ENCODE results near the gene GATA5. TPM values are rescaled to one million over a fixed set of nuclear protein-coding genes. Genes with fewer than 3 reads are reported as not detected.
"Not testable (repeated sequence)": the region's sequence is repeated elsewhere in the genome, so short reads cannot be mapped to it uniquely, and the experiment has no call there.

GATA5 gene
- total RNA-seq, 1 experiment from 2014 or later = 0.52 TPM

DNA sequence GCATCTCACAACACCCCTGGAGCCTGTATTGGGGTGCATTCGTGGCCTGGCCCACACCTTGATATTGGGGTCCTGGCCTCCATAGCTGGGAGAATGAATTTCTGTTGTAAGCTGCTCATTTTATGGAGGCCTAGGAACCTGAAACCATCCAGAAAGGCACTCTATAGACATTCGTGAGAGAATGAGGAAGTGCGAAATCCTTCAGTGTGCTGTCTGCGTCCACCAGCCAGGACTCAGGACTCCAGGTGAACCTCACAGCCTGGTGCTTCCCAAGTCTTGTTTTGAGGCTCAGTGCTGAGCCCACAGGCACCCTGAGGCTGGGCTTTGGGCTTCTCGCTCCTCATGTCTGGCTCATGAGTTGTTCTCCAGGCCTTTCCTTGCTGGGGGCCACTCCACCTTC lies 36.6 kb downstream of the GATA5 start:
- no peak for DNase-seq (ENCODE audit: extremely low read depth, low read depth)

DNA sequence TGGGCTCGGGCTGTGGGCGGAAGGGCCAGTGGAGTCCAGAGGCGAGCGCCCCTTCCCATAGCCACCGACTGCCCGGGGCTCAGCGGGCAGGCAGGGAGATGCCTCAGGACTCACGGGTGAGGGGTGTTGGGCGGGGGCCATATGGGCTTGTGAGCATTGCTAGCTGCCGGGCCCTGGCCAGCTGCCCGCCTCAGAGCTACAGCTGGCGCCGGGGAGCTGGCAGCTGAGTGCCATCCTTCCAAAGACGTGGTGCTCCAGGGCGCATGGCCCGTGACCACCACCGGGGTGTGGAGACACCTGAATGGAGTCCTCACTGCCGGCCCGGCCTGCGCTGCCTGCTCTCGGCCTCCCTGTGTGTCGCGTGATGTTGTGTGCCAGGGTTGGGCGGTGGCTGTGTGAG lies 37.9 kb downstream of the GATA5 start:
- DNase-seq (ENCODE audit: extremely low read depth, low read depth) = no peak

GRCh38 chr20:62437496-62437895 lies 38.3 kb downstream of the GATA5 start:
- no peak for DNase-seq (ENCODE audit: extremely low read depth, low read depth)

- no peak for DNase-seq (ENCODE audit: extremely low read depth, low read depth)
Observed at GRCh38 chr20:62436692-62437091, 39.1 kb downstream of the GATA5 start.

- no peak for DNase-seq (ENCODE audit: extremely low read depth, low read depth)
Observed at GRCh38 chr20:62433658-62434497, 41.9 kb downstream of the GATA5 start.

DNA sequence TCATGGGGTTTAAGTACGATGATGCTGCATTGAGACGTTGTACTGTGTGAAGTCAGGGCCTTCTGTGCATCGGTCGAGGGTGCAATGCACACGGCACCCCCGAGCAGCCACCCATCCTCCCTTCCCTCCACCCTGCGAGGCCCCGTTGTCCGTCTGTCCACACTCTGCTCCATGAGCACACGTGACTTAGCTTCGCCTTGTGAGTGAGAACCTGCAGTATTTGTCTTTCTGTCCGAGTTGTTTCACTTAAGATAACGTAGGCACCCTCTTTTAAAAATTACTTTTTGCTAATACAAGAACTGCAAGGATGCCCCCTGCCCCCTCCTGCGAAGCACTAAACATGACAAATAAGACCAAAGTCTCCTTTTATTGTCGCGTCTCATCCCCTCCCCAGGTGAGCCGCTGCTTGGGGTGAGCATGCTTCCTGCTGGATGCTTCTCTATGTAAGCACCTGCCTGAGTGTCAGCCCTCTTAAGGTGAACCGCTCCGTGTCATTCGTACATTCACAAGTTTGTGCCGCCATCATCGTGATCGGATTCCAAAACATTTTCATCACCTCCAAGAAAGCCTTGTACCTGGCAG lies 44.8 kb downstream of the GATA5 start:
- DNase-seq (ENCODE audit: extremely low read depth, low read depth) = no peak

GRCh38 chr20:62430311-62430853 lies 45.4 kb downstream of the GATA5 start:
- no peak for DNase-seq (ENCODE audit: extremely low read depth, low read depth)

DNA sequence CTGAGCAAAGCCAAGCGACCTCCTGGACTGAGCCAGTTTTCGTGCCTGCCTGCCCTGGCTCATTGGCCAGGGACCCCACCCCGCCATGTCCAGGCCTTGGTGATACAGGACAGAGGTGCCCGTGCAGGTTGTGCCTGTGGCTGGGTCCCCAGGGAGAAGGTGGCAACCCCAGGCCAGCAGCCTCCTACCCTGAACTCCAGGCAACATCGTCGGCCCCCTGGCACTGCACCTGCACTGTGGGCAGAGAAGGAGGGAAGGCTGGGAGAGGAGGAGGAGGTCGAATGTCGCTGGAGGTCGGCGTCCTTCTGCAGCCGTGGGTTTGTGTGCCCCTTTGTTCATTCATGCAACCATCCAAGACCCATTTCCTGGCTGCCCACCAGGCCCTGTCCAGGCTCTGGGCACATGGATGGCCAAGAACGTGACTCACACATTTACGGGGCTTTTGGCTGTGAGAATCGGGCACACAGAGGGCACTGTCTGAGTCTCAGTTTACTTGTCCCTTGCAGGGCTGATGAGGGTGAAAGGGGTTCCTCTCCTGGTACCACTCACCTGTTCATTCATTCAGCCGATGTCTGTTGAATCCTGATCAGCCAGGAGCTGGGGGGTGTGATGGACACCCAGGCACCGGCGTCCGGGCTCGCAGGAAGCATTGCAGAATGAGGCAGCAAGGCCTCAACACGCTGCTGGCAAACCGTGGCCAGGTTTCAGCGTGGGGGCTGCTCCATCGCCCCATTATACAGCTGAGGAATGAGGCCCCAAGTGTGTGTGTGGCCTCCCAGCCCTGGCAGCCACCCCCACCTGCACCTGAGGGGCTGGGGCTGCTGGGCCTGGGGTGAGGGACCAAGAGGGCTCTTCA lies 46.1 kb downstream of the GATA5 start:
- DNase-seq (ENCODE audit: extremely low read depth, low read depth) = no peak

GRCh38 chr20:62428396-62429295 lies 47.1 kb downstream of the GATA5 start:
- DNase-seq (ENCODE audit: extremely low read depth, low read depth) = no peak

- no peak for DNase-seq (ENCODE audit: extremely low read depth, low read depth)
Observed at GRCh38 chr20:62428002-62428372, 47.8 kb downstream of the GATA5 start.

GRCh38 chr20:62427172-62428001 lies 48.4 kb downstream of the GATA5 start, which contains the start of gene RBBP8NL:
RBBP8NL (minus strand) TSS chr20:62427539; CDS start chr20:62419647, 7,892 bp downstream.
- no peak for DNase-seq (ENCODE audit: extremely low read depth, low read depth)

- no peak for DNase-seq (ENCODE audit: extremely low read depth, low read depth)
Observed at GRCh38 chr20:62426699-62427131, 49.1 kb downstream of the GATA5 start.

DNA sequence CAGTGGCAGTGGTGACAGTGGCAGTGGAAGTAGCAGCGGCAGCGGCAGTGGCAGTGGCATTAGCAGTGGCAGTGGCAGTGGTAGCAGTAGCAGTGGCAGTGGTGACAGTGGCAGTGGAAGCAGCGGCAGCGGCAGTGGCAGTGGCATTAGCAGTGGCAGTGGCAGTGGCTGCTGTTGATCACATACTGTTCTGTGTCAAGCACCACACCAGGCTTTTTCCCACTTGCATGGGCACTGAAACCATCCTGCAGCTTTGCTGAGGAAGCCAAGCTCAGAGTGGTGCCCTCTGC lies 49.8 kb downstream of the GATA5 start:
- DNase-seq (ENCODE audit: extremely low read depth, low read depth) = not testable (repeated sequence)

DNA sequence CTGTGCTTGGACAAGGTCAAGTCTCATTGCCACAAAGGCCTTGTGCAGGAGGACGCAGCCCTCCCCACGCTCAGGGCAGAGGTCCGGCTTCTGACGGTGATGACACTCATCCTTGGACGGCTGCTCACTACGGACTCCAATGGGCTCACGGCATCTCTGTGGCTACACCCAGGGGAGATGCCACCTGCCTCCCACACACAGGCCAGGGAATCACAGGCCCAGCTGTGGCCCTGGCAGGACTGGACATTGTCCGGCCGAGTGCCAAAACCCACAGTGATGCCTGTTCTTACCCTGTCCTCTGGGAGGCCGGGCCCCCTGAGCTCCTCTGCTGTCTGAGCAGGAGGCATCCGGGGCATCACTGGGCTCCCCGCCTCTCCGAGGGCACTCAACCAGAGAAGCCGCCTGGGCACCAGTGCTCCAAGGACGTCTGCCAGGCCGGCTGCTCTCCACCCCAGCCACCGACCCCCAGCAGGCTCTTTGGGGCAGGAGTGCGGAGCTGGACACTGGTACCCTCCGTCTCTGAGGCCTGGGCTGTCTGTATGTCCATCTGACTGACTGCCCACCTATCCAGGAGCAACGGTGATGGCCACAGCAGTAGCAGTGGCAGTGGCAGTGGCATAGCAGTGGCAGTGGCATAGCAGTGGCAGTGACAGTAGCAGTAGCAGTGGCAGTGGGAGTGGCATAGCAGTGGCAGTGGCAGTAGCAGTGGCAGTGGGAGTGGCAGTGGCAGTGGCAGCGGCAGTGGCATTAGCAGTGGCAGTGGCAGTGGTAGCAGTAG lies 50.3 kb downstream of the GATA5 start:
- DNase-seq (ENCODE audit: extremely low read depth, low read depth) = no peak

DNA sequence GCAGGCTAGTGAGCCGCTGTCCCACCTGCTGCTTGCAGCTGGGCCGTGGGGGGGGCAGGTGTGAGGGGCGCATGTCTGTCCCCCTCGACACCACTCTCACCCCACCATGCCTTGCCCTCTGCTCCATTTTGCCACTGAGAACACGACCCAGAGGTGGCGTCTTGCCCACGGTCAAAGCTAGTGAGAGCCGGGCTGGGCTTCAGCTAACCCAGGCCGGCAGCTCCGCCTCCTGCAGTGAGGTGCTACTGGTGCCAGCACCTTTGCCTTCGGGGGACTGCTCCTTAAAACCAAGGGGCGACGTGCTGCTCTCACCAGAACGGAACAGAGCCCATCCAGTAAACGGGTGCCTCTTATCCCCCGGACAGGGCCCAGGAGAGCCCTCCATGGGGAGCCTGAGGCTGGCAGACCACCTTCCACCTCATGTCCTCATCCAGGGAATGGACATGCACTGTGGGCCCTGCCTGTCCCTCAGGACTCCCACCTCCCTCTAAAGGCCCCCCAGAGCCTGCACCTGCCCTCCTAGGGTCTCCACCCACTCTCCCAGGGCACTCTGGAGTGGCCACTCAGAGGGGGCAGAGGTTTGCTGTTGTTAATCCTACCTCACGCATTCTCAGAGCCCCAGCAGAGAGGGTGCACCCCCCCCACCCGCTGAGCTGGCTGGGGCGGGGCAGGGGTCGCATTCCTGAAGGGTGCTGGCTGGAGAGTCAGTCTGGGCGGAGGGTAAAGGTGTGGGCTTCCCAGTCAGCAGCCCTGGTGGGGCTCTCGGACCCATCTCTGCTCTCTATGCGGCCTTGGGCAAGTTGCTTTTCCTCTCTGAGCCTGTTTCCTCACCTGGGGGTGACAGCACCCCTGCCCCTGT lies 51.3 kb downstream of the GATA5 start:
- DNase-seq (ENCODE audit: extremely low read depth, low read depth) = no peak

DNA sequence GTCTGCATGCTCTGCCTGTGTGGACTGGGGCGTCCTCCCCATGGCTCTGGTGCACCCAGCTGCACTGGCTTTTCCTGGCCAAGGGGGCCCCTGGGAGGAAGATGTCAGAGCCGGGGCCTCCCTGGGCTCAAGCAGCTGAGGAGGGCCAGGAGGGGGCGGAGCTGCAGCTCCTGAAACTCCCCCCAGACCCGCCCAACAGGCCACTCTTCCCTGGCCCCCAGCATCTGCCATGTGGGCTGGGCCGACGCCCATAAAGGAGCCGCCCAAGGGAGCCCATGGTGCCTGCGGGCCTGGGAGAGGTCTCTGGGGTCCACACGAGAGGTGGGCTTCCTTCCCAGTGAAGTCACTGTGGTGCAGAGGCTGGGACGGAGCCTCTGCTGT lies 52.5 kb downstream of the GATA5 start:
- DNase-seq (ENCODE audit: extremely low read depth, low read depth) = no peak

DNA sequence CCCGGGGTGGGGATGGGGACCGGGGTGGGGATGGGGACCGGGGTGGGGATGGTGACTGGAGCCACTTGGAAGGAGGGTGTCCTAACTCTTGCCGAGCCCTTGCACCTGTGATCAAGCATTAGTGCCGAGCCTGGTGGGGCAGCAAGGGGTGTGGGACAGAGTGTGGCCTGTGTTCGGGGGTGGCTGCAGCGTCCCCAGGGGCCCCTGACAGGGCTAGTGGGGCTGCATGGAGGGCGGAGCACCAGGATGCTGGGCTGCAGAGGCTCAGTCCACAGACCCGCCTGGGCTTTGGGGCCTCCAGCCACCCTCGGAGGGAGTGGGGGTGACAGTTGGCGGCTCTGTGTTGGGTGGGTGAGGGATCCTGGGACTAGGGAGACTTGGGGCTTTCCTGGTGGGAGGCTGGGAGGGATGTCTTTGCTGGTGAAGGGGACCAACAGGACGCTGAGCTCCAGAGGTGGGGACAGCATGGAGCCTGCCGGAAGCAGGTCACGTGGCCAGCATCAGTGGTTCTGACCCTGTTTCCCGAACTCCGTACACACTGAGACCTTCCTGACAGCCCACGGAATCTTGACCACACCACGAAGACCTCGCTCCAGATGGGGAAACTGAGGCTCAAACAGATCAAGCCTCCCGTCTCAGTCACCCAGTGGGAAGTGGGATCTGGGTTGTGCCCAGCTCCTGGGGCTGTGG lies 53.0 kb downstream of the GATA5 start:
- no peak for DNase-seq (ENCODE audit: extremely low read depth, low read depth)
